Astrocyte (in vitro differentiated cells and primary cell): ENCODE results near the gene CDH13. TPM values are rescaled to one million over a fixed set of nuclear protein-coding genes. Genes with fewer than 3 reads are reported as not detected.

Experiments used
- DNase-seq: peaks from one replicate; pipeline ENCODE4 v3.0.0-alpha.2; 2010; ENCODE audit warnings: low read depth
- FAIRE-seq: peaks from 2 replicates; lab custom pipeline; 2011; peaks lifted over from hg19 to GRCh38; lab: Jason Lieb, UNC
- H2AFZ ChIP-seq: 2 replicates; pipeline ENCODE4 v1.6.0; 2012; ENCODE audit warnings: low read depth, low read length, inconsistent platforms
- H3K27ac ChIP-seq: 2 replicates; pipeline ENCODE4 v1.5.1; 2011; ENCODE audit warnings: low read depth, low read length, inconsistent platforms
- H3K27me3 ChIP-seq: 2 replicates; pipeline ENCODE4 v1.6.0; 2011; ENCODE audit warnings: low read length, inconsistent platforms; ENCODE audit not compliant: insufficient read depth
- H3K36me3 ChIP-seq: 2 replicates; pipeline ENCODE4 v1.5.1; 2011; ENCODE audit warnings: low read length, inconsistent platforms; ENCODE audit not compliant: insufficient read depth
- H3K4me1 ChIP-seq: 2 replicates; pipeline ENCODE4 v1.5.1; 2011; ENCODE audit warnings: low read length, inconsistent platforms; ENCODE audit not compliant: insufficient read depth
- H3K4me2 ChIP-seq: 2 replicates; pipeline ENCODE4 v1.6.0; 2012; ENCODE audit warnings: low read length, inconsistent platforms
- H3K4me3 ChIP-seq: 2 replicates; pipeline ENCODE4 v1.5.1; 2011; ENCODE audit warnings: low read depth, mild to moderate bottlenecking, low read length, inconsistent platforms; ENCODE audit not compliant: insufficient read depth
- H3K79me2 ChIP-seq: 2 replicates; pipeline ENCODE4 v1.6.0; 2012; ENCODE audit warnings: mild to moderate bottlenecking, low read length, inconsistent platforms; ENCODE audit not compliant: insufficient read depth
- H3K9ac ChIP-seq: 2 replicates; pipeline ENCODE4 v1.6.0; 2012; ENCODE audit warnings: mild to moderate bottlenecking, low read length, inconsistent platforms
- H3K9me3 ChIP-seq: 2 replicates; pipeline ENCODE4 v1.5.1; 2012; ENCODE audit warnings: low read depth, mild to moderate bottlenecking, low read length, inconsistent platforms; ENCODE audit not compliant: insufficient read depth
- H4K20me1 ChIP-seq: 2 replicates; pipeline ENCODE4 v1.6.0; 2012; ENCODE audit warnings: low read length, inconsistent platforms; ENCODE audit not compliant: insufficient read depth
- H3K27ac Mint-ChIP-seq: one replicate; pipeline ENCODE4 v1.8.0; 2021; ENCODE audit warnings: mild to moderate bottlenecking, mixed read lengths; ENCODE audit not compliant: unreplicated experiment
- H3K27me3 Mint-ChIP-seq: one replicate; pipeline ENCODE4 v1.8.0; 2021; ENCODE audit warnings: low read depth, mixed read lengths; ENCODE audit not compliant: unreplicated experiment
- H3K36me3 Mint-ChIP-seq: one replicate; pipeline ENCODE4 v1.8.0; 2021; ENCODE audit warnings: low read depth, mixed read lengths; ENCODE audit not compliant: unreplicated experiment
- H3K4me1 Mint-ChIP-seq: one replicate; pipeline ENCODE4 v1.8.0; 2021; ENCODE audit warnings: low read depth, mixed read lengths; ENCODE audit not compliant: unreplicated experiment
- H3K4me3 Mint-ChIP-seq: one replicate; pipeline ENCODE4 v1.8.0; 2021; ENCODE audit warnings: mild to moderate bottlenecking, moderate library complexity, mixed read lengths; ENCODE audit not compliant: unreplicated experiment
- H3K9me3 Mint-ChIP-seq: one replicate; pipeline ENCODE4 v1.8.0; 2021; ENCODE audit warnings: mild to moderate bottlenecking, mixed read lengths; ENCODE audit not compliant: unreplicated experiment
- EZH2 ChIP-seq: IDR thresholded peaks from 2 replicates; pipeline ENCODE4 v1.6.1; 2012; ENCODE audit warnings: mild to moderate bottlenecking, low read length, inconsistent platforms; ENCODE audit not compliant: insufficient read depth
- total RNA-seq: library from RNA; stranded (reverse); gene quantifications from 2 replicates; pipeline ENCODE4 v1.2.1, GENCODE V29; 2021
- TF ChIP-seq, protein P1 (sequence below): IDR thresholded peaks from 2 replicates; pipeline ENCODE4 v1.5.1; 2011; ENCODE audit warnings: low read depth, mild to moderate bottlenecking, inconsistent platforms, low read length, moderate library complexity; ENCODE audit not compliant: insufficient read depth

Gene CDH13
- total RNA-seq, 1 donor from 2014 or later: 41.7 TPM

- Mint-ChIP-seq H3K27ac (no peak overlapping the region), H3K4me3 (no peak overlapping the region), H3K27me3 (no peaks in the 10 kb centered on the region), H3K4me1 (peaks cover 48% of the 10 kb centered on the region), H3K36me3 (no peaks in the 10 kb centered on the region), H3K9me3 (no peaks in the 10 kb centered on the region)
- H3K4me3 ChIP-seq: no peak overlapping the region
- no peaks in the 10 kb centered on the region for H3K27me3 ChIP-seq
- no peak for DNase-seq
- TF ChIP-seq EZH2: no peak
- TF ChIP-seq, protein P1, sequence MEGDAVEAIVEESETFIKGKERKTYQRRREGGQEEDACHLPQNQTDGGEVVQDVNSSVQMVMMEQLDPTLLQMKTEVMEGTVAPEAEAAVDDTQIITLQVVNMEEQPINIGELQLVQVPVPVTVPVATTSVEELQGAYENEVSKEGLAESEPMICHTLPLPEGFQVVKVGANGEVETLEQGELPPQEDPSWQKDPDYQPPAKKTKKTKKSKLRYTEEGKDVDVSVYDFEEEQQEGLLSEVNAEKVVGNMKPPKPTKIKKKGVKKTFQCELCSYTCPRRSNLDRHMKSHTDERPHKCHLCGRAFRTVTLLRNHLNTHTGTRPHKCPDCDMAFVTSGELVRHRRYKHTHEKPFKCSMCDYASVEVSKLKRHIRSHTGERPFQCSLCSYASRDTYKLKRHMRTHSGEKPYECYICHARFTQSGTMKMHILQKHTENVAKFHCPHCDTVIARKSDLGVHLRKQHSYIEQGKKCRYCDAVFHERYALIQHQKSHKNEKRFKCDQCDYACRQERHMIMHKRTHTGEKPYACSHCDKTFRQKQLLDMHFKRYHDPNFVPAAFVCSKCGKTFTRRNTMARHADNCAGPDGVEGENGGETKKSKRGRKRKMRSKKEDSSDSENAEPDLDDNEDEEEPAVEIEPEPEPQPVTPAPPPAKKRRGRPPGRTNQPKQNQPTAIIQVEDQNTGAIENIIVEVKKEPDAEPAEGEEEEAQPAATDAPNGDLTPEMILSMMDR: no peak
- H3K9me3 ChIP-seq: no peaks in the 10 kb centered on the region
- H3K4me1 ChIP-seq: peaks cover 30% of the 10 kb centered on the region
- H3K79me2 ChIP-seq: peaks cover 75% of the 10 kb centered on the region
- no peak for FAIRE-seq
- H3K4me2 ChIP-seq: no peak overlapping the region
- no peaks in the 10 kb centered on the region for H3K36me3 ChIP-seq
- no peaks in the 10 kb centered on the region for H4K20me1 ChIP-seq
- H3K9ac ChIP-seq: no peak overlapping the region
- no peak overlapping the region for H2AFZ ChIP-seq
- H3K27ac ChIP-seq: no peak overlapping the region
Observed at GRCh38 chr16:82658796-82659195, 32.0 kb downstream of the CDH13 start.

DNA sequence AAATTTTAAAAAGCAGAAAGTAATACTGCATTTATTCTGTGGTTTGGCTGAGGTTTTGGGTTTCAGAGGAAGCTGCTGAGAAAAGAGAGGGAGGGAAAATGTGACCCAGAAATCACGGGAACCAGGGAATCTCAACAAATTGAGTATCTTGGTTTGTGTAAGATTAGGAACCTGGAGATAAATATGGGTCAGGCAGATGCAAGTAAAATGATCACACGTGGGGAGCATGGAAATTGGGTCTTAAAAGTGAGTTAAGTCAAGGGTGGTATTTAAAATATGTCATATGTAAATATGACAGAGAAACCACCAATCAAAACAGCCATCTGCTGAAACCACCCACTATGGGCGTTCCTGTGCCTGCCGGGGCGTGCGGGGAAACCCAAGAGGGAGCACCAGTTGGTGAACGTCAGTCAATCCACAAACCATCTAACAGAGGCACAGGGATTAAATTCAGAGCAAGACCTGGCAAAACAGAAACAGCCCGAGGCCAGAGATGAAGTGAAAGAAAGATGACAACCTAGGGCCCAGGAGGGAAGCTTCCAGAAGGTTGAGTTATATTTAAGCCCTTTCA, 33.4 kb downstream of the CDH13 start:
- Mint-ChIP-seq H3K9me3 (no peaks in the 10 kb centered on the region), H3K4me3 (no peak overlapping the region), H3K27me3 (no peaks in the 10 kb centered on the region), H3K36me3 (no peaks in the 10 kb centered on the region), H3K4me1 (peaks cover 37% of the 10 kb centered on the region), H3K27ac (peak overlapping the region; percentile 8)
- H3K36me3 ChIP-seq: no peaks in the 10 kb centered on the region
- FAIRE-seq (no peak), DNase-seq (peak; percentile 57)
- H4K20me1 ChIP-seq: no peaks in the 10 kb centered on the region
- H2AFZ ChIP-seq: no peak overlapping the region
- H3K4me1 ChIP-seq: peaks cover 17% of the 10 kb centered on the region
- H3K9ac ChIP-seq: no peak overlapping the region
- H3K79me2 ChIP-seq: peaks cover 80% of the 10 kb centered on the region
- H3K4me2 ChIP-seq: peak overlapping the region; percentile 45
- no peaks in the 10 kb centered on the region for H3K27me3 ChIP-seq
- no peak overlapping the region for H3K27ac ChIP-seq
- no peaks in the 10 kb centered on the region for H3K9me3 ChIP-seq
- TF ChIP-seq EZH2: no peak
- TF ChIP-seq, protein P1: no peak
- H3K4me3 ChIP-seq: no peak overlapping the region

- no peaks in the 10 kb centered on the region for H3K9me3 Mint-ChIP-seq
- Histone ChIP-seq H3K27me3 (no peaks in the 10 kb centered on the region), H3K4me1 (peaks cover 9% of the 10 kb centered on the region), H3K9me3 (no peaks in the 10 kb centered on the region), H3K36me3 (no peaks in the 10 kb centered on the region), H3K4me2 (no peak overlapping the region), H4K20me1 (no peaks in the 10 kb centered on the region), H3K9ac (no peak overlapping the region), H3K4me3 (no peak overlapping the region), H3K79me2 (peaks cover 82% of the 10 kb centered on the region), H2AFZ (no peak overlapping the region), H3K27ac (no peak overlapping the region)
- FAIRE-seq (no peak), DNase-seq (no peak)
- no peak overlapping the region for H3K27ac Mint-ChIP-seq
- no peak for TF ChIP-seq EZH2
- TF ChIP-seq, protein P1: no peak
- no peak overlapping the region for H3K4me3 Mint-ChIP-seq
- no peaks in the 10 kb centered on the region for H3K27me3 Mint-ChIP-seq
- H3K36me3 Mint-ChIP-seq: no peaks in the 10 kb centered on the region
- H3K4me1 Mint-ChIP-seq: peaks cover 29% of the 10 kb centered on the region
Observed at GRCh38 chr16:82660966-82661365, 34.2 kb downstream of the CDH13 start.
